T47D (cell line): ENCODE results near the gene RAB11FIP3.
"Not testable (repeated sequence)": the region's sequence is repeated elsewhere in the genome, so short reads cannot be mapped to it uniquely, and the experiment has no call there.

Experiments used
- DNase-seq, 2 experiments: peaks; one replicate each; pipeline versions ENCODE4 v3.0.0 to v3.0.0-alpha.2; 2011 to 2012; ENCODE audit warnings: low read depth in 1 of 2, low spot score in 1 of 2
- JUND ChIP-seq: IDR thresholded peaks from 2 replicates; pipeline ENCODE4 v1.6.1; 2012; ENCODE audit warnings: low read depth
- in situ Hi-C: cut with HindIII; loops from 2 replicates; pipeline ENCODE4 v1.10.0; 2016; ENCODE audit warnings: low sequenced_read_pairs, low pct_unique_long_range_greater_than_20kb

Gene RAB11FIP3

DNA sequence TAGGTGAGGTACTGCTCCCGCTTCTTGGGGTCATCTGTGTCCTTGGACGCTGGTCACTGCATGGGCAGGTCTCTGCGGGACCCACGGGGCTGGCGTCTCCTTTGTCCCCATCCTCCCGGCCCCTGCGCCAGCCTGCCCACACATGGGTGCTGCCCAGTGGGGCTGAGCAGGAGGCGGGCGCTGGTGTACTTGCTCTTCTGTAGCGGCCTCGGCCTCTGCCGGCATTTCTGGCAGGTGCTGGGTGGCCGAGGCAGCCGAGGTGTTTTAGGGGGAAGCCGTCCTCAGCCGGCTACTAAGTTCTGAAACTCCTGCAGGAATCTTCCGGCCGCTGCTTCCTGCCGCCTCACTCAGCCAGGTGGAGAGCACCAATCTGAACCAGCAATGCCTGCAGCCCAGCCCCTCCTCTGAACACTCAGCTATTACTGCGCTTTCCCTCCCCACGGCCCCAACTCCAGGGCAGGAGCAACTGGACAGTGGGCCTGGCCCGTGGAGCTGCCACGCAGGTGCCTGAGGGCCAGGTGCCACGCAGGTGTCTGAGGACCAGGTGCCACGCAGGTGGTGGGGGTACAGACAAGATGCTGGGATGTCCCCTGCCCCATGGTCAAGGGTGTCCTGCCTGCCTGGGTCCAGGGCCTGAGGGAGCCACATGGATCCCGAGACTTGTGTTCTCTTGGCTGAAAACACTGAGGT lies 13.7 kb upstream of the RAB11FIP3 start:
- in situ Hi-C loops, result no loop called here
- no peak for TF ChIP-seq JUND
- no peak for DNase-seq

DNA sequence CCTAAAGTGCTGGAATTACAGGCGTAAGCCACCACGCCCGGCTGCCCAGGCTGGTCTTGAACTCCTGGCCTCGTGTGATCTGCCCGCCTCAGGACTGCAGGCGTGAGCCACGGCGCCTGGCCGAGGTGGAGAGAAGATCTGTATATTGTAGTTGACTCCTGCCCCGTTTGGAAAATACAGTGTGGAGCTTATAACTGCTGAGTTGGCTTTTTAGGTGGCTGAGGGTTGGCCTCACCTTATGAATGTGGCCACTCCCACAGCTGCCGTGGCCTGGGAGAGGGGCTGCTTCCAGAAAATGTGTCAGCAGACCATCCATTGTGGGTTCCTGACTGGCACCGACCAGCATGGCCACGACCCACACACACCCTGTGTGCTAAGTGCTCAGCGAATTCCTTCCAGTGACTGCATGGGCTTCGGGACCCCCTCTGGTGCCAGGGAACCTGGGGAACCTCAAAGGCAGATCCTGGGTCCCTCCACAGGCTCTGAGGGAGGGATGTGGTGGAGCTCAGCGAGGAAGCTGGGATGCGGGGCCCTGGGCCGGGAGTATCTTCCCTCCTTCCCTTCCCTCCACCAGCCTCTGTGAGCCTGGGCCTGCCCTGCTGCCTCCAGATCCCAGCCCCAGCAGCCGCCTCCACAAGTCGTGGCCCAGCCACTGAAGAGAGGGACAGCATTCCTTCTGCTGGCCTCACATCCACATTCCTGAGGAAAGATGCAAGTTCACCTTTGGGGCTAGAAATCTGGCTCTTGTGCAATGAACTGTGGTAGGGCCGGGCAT lies 10.9 kb upstream of the RAB11FIP3 start:
- peak in 1 of 2 experiments; percentile 72 for DNase-seq
- in situ Hi-C loops, result no loop called here
- TF ChIP-seq JUND, result no peak

DNA sequence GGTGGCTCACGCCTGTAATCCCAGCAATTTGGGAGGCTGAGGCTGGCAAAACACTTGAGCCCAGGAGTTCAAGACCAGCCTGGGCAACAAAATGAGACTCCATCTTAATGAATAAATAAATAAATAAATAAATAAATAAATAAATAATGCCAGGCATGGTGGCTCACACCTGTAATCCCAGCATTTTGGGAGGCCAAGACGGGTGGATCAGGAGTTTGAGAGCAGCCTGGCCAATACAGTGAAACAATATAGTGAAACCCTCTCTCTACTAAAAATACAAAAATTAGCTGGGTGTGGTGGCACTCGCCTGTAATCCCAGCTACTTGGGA lies 10.3 kb upstream of the RAB11FIP3 start:
- in situ Hi-C loops, DNase-seq: not testable (repeated sequence)

DNA sequence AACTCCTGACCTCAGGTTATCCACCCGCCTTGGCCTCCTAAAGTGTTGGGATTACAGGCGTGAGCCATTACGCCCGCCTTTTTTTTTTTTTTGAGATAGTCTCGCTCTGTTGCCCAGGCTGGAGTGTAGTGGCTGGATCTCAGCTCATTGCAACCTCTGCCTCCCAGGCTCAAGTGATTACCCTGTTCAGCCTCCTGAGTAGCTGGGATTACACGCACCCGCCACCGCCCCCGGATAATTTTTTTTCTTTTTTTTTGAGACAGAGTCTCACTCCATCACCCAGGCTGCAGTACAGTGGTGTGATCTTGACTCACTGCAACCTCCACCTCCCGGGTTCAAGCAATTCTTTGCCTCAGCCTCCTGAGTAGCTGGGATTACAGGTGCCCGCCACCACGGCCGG lies 3.3 kb upstream of the RAB11FIP3 start:
- DNase-seq, in situ Hi-C loops: not testable (repeated sequence)

DNA sequence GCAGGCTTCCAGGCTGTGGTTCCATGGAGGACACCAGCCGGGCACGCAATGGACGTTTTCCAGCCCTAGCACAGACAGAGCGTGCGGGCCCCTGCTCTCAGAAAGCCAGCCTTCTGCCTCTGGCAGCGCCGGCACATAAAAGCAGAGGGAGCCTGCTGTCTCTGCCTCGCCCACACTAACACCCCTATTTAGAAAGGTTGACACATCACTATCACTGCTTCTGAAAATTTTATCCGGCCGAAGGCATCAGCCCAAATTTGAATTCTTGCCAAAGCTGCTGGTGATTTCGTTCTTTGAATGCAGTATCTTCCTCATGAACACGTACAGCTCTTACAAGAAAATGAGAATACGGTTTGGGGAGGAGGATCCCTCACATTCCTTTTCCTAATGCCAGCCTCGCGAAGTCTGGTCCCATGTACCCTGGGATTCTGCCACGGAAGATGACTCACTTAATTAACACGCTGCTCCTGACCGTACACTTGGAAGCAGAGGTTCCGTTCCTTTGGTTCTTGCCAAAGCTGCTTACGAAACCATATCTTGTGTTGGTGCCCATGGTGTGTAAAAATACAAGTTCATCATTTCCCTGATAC lies 1.3 kb upstream of the RAB11FIP3 start:
- no peak for TF ChIP-seq JUND
- no peak for DNase-seq
- in situ Hi-C loops, result no loop called here

DNA sequence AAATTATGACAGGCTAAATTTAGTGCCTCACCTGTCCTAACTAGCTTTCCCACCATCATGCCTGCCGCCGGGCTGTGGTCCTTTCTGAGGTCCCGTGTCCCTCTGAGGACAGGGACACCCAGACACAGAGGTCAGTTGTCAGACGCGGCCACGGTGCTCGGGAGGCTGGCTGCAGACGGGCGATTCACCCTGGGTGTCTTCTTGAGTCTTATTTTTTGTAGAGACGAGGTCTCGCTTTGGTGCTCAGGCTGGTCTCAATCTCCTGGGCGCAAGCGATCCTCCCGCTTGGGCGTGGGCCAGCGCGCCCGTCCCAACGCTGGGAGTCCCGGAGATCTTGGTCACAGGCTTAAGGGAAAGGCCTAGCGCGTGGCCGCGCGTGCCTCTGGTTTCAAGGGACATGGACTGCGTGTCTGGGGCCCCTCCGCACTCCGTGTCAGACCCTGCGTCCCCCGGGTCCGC lies 797 bp upstream of the RAB11FIP3 start:
- DNase-seq, result peak in 1 of 2 experiments; percentile 39
- in situ Hi-C loops, result no loop called here
- TF ChIP-seq JUND, result no peak

DNA sequence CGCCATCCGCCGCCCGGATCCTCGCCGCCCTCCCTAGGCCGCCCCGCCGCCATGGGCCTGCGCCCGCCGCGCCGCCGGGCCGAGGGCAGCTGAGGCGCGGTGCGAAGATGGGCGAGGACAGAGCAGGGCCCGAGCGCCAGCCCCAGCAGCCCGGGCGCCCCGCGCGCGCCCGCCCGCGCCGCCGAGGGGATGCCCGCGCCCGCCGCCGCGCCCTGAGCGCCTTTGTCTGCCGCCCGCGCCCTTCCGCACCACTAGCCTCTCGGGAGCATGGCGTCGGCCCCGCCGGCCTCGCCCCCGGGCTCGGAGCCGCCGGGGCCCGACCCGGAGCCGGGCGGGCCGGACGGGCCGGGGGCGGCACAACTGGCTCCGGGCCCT lies 278 bp downstream of the RAB11FIP3 start:
- in situ Hi-C loops, result no loop called here
- no peak for TF ChIP-seq JUND
- no peak for DNase-seq

DNA sequence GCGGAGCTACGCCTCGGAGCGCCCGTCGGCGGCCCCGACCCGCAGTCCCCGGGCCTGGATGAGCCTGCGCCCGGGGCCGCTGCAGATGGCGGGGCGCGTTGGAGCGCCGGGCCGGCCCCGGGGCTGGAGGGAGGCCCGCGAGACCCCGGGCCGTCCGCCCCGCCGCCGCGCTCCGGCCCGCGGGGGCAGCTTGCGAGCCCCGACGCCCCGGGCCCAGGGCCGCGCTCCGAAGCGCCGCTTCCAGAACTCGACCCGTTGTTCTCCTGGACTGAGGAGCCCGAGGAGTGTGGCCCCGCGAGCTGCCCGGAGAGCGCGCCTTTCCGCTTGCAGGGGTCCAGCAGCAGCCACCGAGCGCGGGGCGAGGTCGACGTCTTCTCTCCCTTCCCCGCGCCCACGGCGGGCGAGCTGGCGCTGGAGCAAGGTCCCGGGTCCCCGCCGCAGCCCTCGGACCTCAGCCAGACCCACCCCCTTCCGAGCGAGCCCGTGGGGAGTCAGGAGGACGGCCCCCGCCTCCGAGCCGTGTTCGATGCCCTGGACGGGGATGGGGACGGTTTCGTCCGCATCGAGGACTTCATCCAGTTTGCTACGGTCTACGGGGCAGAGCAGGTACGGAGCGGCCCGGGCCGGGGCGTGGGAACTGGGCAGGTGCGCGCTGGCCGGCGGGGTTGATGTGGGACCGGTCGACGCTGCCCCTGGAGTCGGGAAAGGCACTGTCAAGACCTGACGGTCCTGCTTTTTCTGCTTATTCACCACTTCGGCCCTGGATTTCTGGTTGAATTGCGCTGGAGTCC lies 861 bp downstream of the RAB11FIP3 start:
- in situ Hi-C loops, result no loop called here
- DNase-seq, result peak in 1 of 2 experiments; percentile 28
- no peak for TF ChIP-seq JUND

DNA sequence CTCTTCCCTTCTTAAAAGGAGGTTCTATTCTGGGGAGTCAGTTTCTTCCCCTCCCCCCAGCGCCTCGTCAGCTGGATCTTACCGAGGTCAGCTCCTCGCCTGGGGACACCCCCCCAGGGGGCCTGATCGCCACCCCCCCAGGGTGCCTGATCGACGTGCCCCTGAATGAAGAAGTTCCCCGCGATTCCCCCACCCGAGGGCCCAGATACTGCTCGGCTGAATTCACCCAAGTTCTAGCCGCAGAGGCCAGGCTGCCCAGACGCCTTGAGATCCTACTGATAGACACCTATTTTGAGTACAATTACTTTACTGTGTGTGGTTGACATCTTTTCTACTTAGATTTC lies 1.4 kb downstream of the RAB11FIP3 start:
- no peak for TF ChIP-seq JUND
- in situ Hi-C loops, result no loop called here
- DNase-seq, result no peak

DNA sequence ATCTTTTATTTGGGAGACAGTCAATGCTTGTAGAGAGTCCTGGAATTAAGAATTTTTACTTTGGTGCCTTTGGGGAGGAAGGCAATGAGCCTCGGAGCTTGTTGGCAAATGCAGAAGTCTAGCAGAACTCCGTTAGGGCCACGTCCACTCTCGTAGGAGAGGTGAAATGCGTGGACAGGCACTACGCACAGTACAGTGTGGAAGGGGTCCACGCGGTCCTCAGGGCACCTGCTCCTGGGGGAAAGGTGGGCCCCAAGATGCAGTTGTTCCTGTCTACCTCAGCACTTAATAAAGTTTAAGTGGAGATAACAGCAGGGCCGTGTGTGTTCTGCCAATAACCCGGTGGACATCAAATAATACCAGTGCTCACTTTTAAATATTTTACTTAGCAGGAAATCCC lies 1.8 kb downstream of the RAB11FIP3 start:
- in situ Hi-C loops, result no loop called here
- no peak for TF ChIP-seq JUND
- no peak for DNase-seq

DNA sequence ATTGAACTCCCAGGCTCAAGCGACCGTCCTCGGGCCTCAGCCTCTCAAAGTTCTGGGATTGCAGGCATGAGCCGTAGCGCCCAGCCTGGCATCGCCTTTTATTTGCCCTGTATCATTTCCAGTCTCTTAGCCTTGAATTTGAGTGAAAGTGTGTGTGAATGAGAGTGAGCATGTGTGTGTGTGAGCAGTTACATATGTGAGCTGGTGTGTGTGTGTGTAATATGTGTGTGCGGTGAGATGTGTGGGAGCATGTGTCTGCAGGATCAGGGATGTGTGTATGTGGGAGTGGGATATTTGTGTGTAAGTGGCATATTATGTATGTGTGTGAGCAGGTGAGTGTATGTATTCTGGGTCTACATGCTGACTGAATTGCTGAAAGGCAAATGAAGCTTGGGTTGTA lies 5.5 kb downstream of the RAB11FIP3 start:
- in situ Hi-C loops, result no loop called here
- no peak for DNase-seq
- no peak for TF ChIP-seq JUND

DNA sequence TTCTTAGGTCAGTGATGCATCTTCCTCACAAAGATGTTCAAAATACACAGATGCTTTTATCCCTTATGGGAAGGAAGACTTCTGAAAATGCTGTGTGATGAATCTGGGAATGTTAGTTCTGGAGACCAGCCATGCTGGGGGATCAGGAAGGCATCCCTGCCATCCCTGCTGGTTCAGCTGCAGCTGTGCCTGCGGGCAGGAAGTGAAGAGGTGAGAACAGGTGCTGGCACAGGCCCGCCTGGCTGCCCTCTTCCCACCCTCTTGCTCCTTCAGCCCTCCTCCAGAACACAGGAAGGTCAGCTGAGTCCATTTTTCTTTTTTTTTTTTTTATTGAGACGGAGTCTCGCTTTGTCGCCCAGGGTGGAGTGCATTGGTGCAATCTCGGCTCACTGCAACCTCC lies 15.2 kb downstream of the RAB11FIP3 start:
- TF ChIP-seq JUND, result no peak
- DNase-seq, result no peak
- in situ Hi-C loops, result no loop called here

DNA sequence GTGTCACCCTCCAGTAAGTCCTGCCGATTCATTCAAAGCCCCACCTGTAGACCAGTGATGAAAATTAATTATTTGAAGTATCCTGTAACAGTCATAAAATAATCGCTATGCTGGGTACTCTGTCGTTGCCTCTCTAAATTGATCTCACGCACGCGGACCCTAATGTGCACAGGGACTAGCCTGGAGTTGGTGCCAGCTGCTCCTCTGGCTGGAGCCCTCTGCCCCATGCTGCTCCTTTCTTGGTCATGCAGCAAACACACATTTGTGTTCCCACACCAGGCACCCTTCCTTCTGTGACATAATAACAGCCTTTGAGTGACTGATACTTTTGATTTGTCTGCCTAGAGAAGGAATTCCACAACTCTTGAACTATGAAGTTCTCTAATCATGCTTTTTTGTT lies 16.0 kb downstream of the RAB11FIP3 start:
- no peak for TF ChIP-seq JUND
- in situ Hi-C loops, result no loop called here
- no peak for DNase-seq
